ENCODE data around the gene KRTAP4-11.

GRCh38 chr17:41126412-41126811, 8.2 kb upstream of the KRTAP4-11 start:
- TF ChIP-seq CTCF (IDR thresholded peaks at IDR 0.05) (no peak), POLR2A (IDR thresholded peaks at IDR 0.05) (no peak)
